Ovary (tissue), 9 donors: ENCODE results near the gene FGF2. TPM values are rescaled to one million over a fixed set of nuclear protein-coding genes. Genes with fewer than 3 reads are reported as not detected.
"Not testable (repeated sequence)": the region's sequence is repeated elsewhere in the genome, so short reads cannot be mapped to it uniquely, and the experiment has no call there.

Source experiments
- DNase-seq, 5 donors: peaks; one replicate each; pipeline ENCODE4 v3.0.0-alpha.2; 2019 to 2020
- H3K27ac ChIP-seq, 2 donors: fragments of 200-600 bp; one replicate each; pipeline versions ENCODE4 v1.5.1 to v1.8.0; 2019 to 2022
- H3K27me3 ChIP-seq: fragments of 200-600 bp; one replicate; pipeline ENCODE4 v1.8.0; 2022
- H3K36me3 ChIP-seq: fragments of 200-600 bp; sonication (generic); one replicate; pipeline ENCODE4 v1.5.1; 2019
- H3K4me1 ChIP-seq: one replicate; pipeline ENCODE4 v1.8.1; 2013; ENCODE audit warnings: mild to moderate bottlenecking, moderate library complexity; ENCODE audit not compliant: insufficient read depth
- H3K4me3 ChIP-seq: fragments of 200-600 bp; sonication (generic); one replicate; pipeline ENCODE4 v1.5.1; 2017
- H3K9me3 ChIP-seq, 2 donors: fragments of 200-600 bp in 1 of 2; sonication (generic) in 1 of 2; one replicate each; pipeline versions ENCODE4 v1.5.1 to v1.8.1; 2013 to 2019; ENCODE audit warnings: mild to moderate bottlenecking in 1 of 2, moderate library complexity in 1 of 2
- EP300 ChIP-seq: sonication (generic); formaldehyde crosslinking; IDR thresholded peaks from one replicate; pipeline ENCODE4 v1.6.1; 2017; ENCODE audit warnings: antibody characterized with exemption
- POLR2A ChIP-seq: fragments of 450-650 bp; IDR thresholded peaks from one replicate; pipeline ENCODE4 v1.6.1; 2017; ENCODE audit warnings: antibody characterized with exemption, mild to moderate bottlenecking, moderate library complexity
- WGBS, 3 donors: extraction: QIAGEN DNeasy Blood & Tissue Kit in 1 of 3; methylation state at CpG; one replicate each; pipeline versions ENCODE4 v1.1.5 to v1.1.7; 2013 to 2017; 5-methylcytosine and 5-hydroxymethylcytosine counted together
- intact Hi-C, 4 donors: fragments of 100-400 bp; cut with DNase I; formaldehyde crosslinking; loops; one replicate each; pipeline versions ENCODE4 v1.11.0 to v1.15.1; 2022 to 2023
- polyA plus RNA-seq, 2 donors: library from polyadenylated mRNA; stranded (reverse); fragments of 200-250 nt in 1 of 2; fragments of 350-450 nt in 1 of 2; fragmentation: Illumina TruSeq in 1 of 2; extraction: RNeasy Lipid Tissue Mini Kit (QIAGEN cat#74804) in 1 of 2; gene quantifications; one replicate each; pipeline ENCODE4 v1.2.3, GENCODE V29; 2013 to 2014
- total RNA-seq, 7 donors: library from RNA; depleted of rRNA in 2 of 7; stranded (reverse); fragments of >200 nt in 2 of 7; fragmentation: NEBNext Ultra II Directional in 3 of 7; extraction: Animal tissue kit (Norgen Biotek cat#: 25700) in 3 of 7; gene quantifications; one replicate each; pipeline versions ENCODE4 v1.1.0 to v1.2.4, GENCODE V29; 2016 to 2023
- TF ChIP-seq, protein P1 (sequence below), 3 donors: fragments of 450-650 bp in 2 of 3; fragments of 200-600 bp in 1 of 3; IDR thresholded peaks; one replicate each; pipeline versions ENCODE4 v1.5.1 to v1.8.0; 2016 to 2022; ENCODE audit warnings: antibody characterized with exemption in 3 of 3, mild to moderate bottlenecking in 1 of 3
- donor health status: DM: no; HTN: no; CAD: no; lungs with moderate emphysema.
- donor health status: DM: no; HTN: no; CAD: no.
- donor health status: Bipolar disorder and iron deficiency.
- donor health status: DM: yes; HTN: yes; CAD: no.
- donor health status: DM: no; HTN: no; CAD: no.
- donor health status: DM: yes; HTN: yes; CAD: no.

FGF2 gene
- total and polyA plus RNA-seq, 9 donors, result 7.4 to 36.0 (median 22.4) TPM

- no peak overlapping the region for H3K4me3 ChIP-seq
- 32 to 54% (median 41%) methylated on average over 3 of the region's 3 CpGs for WGBS, 3 donors
- no peak for DNase-seq
- H3K27ac ChIP-seq, result no peak overlapping the region
- H3K4me1 ChIP-seq, result no peaks in the 10 kb centered on the region
- no peaks in the 10 kb centered on the region for H3K9me3 ChIP-seq
- intact Hi-C loops, result no loop called here
- H3K36me3 ChIP-seq, result no peaks in the 10 kb centered on the region
- TF ChIP-seq POLR2A (no peak), EP300 (no peak)
- TF ChIP-seq, protein P1, sequence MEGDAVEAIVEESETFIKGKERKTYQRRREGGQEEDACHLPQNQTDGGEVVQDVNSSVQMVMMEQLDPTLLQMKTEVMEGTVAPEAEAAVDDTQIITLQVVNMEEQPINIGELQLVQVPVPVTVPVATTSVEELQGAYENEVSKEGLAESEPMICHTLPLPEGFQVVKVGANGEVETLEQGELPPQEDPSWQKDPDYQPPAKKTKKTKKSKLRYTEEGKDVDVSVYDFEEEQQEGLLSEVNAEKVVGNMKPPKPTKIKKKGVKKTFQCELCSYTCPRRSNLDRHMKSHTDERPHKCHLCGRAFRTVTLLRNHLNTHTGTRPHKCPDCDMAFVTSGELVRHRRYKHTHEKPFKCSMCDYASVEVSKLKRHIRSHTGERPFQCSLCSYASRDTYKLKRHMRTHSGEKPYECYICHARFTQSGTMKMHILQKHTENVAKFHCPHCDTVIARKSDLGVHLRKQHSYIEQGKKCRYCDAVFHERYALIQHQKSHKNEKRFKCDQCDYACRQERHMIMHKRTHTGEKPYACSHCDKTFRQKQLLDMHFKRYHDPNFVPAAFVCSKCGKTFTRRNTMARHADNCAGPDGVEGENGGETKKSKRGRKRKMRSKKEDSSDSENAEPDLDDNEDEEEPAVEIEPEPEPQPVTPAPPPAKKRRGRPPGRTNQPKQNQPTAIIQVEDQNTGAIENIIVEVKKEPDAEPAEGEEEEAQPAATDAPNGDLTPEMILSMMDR (IDR thresholded peaks at IDR 0.05), result no peak
- H3K27me3 ChIP-seq, result no peaks in the 10 kb centered on the region
Measured at GRCh38 chr4:122845760-122846159, 19.1 kb downstream of the FGF2 start.

DNA sequence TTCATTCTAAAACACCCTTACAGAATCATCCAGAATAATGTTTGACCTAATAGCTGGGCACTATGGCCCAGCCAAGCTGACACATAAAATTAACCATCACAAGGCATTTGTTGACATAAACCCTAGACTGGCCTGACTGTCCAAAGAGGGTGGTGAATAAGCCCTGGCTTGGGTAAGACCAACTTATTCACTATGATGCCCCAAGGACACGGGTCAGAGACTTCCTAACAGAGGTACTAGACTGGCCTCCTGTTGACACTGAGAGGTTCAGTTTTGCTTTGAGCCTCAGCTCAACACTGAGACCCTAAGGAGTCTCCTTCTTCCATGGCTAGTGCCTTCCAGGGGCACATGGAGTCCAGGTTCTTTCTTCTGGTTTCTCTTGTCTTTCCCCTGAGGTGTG, 21.3 kb downstream of the FGF2 start:
- H3K4me1 ChIP-seq, result no peaks in the 10 kb centered on the region
- TF ChIP-seq, protein P1 (IDR thresholded peaks at IDR 0.05), result no peak
- TF ChIP-seq POLR2A, result no peak
- no peak for TF ChIP-seq EP300
- no peaks in the 10 kb centered on the region for H3K36me3 ChIP-seq
- no peaks in the 10 kb centered on the region for H3K27me3 ChIP-seq
- H3K9me3 ChIP-seq, result no peaks in the 10 kb centered on the region
- intact Hi-C loops, result no loop called here
- H3K4me3 ChIP-seq, result no peak overlapping the region
- WGBS, 3 donors, result 90 to 100% (median 96%) methylated on average over 1 of the region's 1 CpG
- H3K27ac ChIP-seq, result no peak overlapping the region
- DNase-seq, result no peak

- WGBS, 3 donors, result 94 to 99% (median 98%) methylated on average over 3 of the region's 3 CpGs
Measured at GRCh38 chr4:122849789-122850188, 23.2 kb downstream of the FGF2 start.

DNA sequence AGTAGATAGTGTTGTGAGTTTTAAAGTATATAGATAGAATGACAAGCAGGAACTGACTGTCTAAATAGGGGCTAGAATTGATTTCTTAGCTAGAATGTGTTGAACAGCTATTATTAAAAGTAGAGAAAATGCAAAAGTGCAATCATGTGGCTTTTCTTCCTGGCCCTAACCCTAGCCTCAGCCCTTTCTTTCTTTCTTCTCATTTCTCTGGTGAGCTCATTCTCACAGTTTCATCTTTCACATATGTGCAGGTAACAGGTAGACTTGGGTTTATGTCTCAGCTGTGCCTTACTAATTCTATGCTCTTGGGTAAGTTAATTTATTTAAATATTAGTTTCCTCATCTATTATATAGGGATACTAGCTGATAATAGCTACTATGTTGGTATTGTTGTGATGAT, 24.9 kb downstream of the FGF2 start:
- DNase-seq, result no peak
- intact Hi-C loops, result no loop called here
- no peak overlapping the region for H3K4me3 ChIP-seq
- TF ChIP-seq POLR2A (no peak), EP300 (no peak)
- TF ChIP-seq, protein P1 (IDR thresholded peaks at IDR 0.05), result no peak
- H3K36me3 ChIP-seq, result no peaks in the 10 kb centered on the region
- H3K27ac ChIP-seq, result no peak overlapping the region
- peaks cover 2% of the 10 kb centered on the region for H3K4me1 ChIP-seq
- no peaks in the 10 kb centered on the region for H3K9me3 ChIP-seq
- no peaks in the 10 kb centered on the region for H3K27me3 ChIP-seq

More at GRCh38 chr4:122849789-122850188, 23.2 kb downstream of the FGF2 start:
- H3K36me3 ChIP-seq, intact Hi-C loops, DNase-seq, H3K27ac ChIP-seq, H3K4me1 ChIP-seq, H3K4me3 ChIP-seq, H3K27me3 ChIP-seq, H3K9me3 ChIP-seq: not testable (repeated sequence)

DNA sequence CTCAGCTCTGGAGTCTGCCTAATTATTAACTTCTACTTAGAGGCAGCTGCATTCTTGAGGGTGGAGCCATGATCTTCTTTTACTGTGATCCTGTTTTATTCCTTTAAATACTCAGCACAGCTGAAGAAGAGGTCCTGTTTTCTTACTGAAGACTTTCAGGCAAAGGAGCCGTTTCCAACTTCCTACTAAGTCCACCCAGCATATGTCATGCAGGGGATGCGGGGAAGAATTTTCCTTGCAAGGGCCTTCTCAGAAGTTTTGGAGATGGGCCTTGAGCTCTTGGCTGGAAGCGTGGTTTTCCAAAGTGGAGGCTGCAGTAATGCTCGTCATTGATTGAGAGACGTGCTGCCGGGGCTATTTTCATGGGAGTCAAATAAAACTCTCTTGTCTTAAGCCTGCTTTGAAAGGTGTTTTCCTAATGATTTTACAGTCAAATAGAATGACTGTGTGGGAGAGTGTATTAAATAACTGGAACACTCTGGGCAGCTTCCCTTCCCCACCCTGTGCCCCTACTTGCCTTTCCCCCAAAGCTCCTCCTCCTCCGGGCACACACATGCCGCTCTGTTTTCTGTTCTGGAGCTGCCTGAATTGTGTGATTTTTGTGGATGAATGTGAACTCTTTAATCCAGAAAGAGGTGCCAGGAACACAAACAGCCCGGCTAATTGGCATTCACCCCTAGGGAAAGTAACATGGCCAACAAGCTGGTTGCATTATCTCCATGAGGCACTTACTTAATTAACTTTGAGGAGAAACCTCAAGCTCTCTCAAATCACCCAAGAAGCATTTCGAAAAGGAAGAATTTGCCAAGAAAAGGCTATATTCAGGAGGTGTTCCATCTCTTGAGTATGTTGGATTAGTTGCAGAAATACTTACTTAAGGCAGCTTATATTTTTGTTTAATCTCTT, 28.1 kb downstream of the FGF2 start:
- peak; percentile 15 to 37 (median 30) for DNase-seq
- peak overlapping the region in 1 of 2 donors; percentile 41 for H3K27ac ChIP-seq

More for the DNA sequence above, 28.1 kb downstream of the FGF2 start:
- no peaks in the 10 kb centered on the region for H3K9me3 ChIP-seq
- no peaks in the 10 kb centered on the region for H3K36me3 ChIP-seq
- TF ChIP-seq POLR2A (no peak), EP300 (no peak)
- TF ChIP-seq, protein P1 (IDR thresholded peaks at IDR 0.05), result no peak
- no peak overlapping the region for H3K4me3 ChIP-seq
- intact Hi-C loops, result no loop called here
- no peaks in the 10 kb centered on the region for H3K27me3 ChIP-seq
- 22 to 35% (median 25%) methylated on average over 10 of the region's 10 CpGs for WGBS, 3 donors
- peaks cover 4% of the 10 kb centered on the region for H3K4me1 ChIP-seq
